Stimulated activated CD4-positive, alpha-beta T cell treated with anti-CD3 and anti-CD28 coated beads, Interleukin-12 subunit alpha, Interleukin-12 subunit beta, amount 100 ng/mL, for 48 hours (primary cell): ENCODE measurements around the gene RPL9.
"Not testable (repeated sequence)": the region's sequence is repeated elsewhere in the genome, so short reads cannot be mapped to it uniquely, and the experiment has no call there.

Experiments used
- DNase-seq, 3 donors: peaks; one replicate each; pipeline ENCODE4 v3.0.0-alpha.2; 2020; ENCODE audit warnings: low read depth in 2 of 3, low spot score in 1 of 3

The RPL9 gene

DNA sequence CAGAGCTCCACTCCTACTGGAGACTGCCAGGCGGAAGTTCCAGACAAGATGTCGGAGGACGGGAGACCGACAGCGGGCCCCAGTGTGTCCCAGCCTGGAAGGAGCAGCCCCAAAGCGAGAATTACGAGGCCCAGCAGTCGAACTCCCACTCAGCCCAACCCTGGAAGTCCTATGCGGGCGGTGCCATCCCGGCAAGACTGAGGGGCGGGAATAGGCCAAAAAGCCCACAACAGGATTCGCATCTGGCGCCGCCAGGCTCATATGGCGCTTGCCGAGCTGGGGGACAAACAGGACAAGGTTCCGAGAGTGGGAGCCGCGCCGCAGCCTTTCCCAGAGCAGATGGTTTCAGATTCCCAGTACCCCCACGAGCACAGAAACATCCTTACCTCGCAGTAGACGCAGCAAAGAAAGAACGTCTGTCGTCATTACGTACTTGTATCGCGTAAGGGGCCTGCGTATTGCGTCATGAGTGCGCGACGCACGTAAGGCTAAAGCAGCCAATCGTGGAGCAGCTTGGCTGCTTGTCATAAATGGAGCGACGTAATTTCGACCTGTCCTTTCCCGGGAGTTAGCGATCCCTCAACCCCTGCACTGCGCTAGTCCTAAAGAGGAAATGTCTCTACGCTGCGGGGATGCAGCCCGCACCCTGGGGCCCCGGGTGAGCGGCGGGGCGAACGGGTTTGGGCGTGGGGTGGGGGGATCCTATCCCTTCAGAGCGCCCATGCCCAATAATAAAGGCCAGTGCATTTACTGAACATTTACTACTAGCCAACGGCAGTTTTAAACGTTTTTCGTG lies at the start of gene RPL9, which contains the start of gene LIAS:
RPL9 (minus strand) TSS at position 418 of the 796 bp plus-strand sequence. CDS start 483 bp downstream, outside the sequence.
LIAS (plus strand) TSS at position 552 of the 796 bp plus-strand sequence; CDS start at position 614, 62 bp downstream.
- peak; percentile 87 to 93 (median 92) for DNase-seq

DNA sequence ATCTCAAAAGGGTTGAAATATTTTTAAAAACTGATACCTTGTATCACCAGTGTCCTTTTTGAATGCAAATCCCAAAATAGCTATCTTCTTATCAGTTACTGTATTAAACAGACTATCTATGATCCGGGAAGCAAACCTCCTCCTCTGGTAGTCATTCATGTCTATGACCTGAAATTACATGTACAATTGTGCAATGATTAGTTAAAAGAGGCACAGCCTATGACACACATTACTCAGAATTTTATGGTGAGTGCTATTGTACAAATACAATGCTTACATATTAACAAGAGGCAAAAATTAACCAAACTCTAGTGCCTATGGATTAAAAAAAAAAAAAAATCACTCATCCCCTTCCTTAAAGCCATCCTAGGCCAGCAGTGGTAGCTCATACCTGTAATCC lies 46.9 kb upstream of the RPL9 start:
- DNase-seq: no peak

DNA sequence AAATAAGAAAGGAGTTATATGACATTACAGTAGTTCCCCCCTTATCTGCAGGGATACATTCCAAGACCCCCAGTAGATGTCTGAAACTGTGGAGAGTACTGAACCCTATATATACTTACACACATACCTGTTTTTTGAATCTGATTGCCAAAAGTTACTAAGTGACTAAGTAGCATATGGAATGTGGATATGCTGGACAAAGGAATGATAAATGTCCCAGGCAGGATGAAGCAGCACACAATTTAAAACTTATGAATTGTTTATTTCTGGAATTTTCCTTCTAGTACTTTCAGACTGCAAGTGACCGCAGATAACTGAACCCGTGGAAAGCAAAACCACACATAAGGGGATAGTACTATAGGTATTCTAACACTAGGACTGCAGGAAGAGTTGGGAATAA lies 45.8 kb upstream of the RPL9 start:
- DNase-seq: no peak

GRCh38 chr4:39502664-39503035 lies 43.9 kb upstream of the RPL9 start:
- DNase-seq: not testable (repeated sequence)

- DNase-seq: no peak
These were observed 43.4 kb upstream of the RPL9 start for GRCh38 chr4:39502019-39502663.

DNA sequence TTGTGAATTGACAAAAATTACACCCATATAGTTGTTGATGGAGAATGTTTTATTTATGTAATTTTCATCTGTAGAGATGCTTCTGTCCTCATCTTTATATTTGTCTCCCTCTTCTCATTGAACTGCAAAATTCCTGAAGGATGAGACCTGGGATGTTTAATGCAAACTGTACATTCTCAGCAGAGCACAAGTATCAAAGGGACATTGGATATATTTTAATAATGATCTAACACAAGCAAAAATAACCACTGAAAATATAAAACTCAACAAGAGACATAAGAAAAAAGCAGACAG lies 40.0 kb upstream of the RPL9 start:
- DNase-seq: no peak

DNA sequence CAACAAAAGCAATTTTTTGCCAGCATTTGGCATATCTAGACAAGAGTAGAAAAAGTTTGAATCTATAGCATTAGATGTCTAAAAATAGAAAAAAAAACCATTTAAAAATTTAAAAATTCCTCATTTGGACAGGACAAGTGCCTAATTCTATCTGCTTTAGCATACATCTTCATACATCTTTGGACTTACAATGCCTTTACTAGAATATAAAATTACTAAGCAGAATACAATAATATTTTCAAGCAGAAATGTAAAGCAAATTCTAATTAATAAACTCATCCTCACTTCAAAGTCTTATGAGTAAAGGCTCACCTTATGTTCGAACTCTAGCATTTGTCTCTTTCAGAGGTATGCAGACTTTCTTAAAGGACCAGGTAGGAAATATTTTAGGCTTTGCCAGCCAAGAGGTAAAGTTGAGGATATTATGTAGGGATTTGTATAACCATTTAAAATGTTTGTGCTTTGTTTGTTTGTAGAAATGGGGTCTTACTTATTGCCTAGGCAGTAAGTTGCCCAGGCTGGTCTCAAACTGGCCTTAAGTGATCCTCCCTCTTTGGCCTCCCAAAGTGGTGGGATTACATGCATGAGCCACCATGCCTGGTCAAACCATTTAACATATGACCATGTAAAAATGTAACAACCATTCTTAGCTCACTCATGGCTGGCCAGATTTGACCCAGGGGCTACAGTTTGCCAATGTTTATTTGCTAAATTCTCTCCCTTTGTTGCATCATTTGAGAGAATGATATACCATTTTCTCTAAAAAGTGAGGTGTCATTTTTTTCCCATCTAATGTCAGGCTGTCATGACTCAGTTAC lies 39.4 kb upstream of the RPL9 start:
- DNase-seq: no peak

GRCh38 chr4:39495446-39496213 lies 36.9 kb upstream of the RPL9 start:
- DNase-seq: no peak

GRCh38 chr4:39494354-39494753 lies 35.6 kb upstream of the RPL9 start:
- DNase-seq: no peak

GRCh38 chr4:39490322-39490721 lies 31.6 kb upstream of the RPL9 start:
- no peak for DNase-seq

DNA sequence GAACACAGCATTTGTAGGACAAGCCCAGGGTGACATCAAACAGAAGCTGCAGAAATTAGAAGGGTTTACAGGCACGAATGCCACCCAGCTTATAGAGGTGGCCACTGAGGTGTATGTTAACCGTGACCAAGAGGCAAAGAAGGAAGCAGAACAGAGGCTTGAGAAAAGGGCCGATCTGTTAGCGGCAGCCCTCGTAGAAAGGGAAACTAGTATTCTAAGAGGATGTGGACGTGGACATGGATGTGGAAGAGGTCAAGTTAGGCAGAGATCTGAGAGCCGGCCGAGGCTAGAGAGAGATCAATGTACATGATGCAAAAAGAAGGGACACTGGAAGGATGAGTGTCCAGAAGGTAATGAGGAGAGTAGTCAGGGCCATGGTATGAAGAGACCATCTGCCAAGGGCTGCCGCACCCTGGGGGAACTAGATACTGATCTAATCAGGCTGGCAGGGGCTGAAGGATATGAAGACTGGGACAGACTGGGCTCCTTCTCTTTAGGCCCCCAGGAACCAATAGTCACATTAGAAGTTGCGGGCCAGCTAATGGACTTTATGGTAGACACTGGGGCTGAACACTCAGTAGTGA lies 27.6 kb upstream of the RPL9 start:
- DNase-seq: no peak

DNA sequence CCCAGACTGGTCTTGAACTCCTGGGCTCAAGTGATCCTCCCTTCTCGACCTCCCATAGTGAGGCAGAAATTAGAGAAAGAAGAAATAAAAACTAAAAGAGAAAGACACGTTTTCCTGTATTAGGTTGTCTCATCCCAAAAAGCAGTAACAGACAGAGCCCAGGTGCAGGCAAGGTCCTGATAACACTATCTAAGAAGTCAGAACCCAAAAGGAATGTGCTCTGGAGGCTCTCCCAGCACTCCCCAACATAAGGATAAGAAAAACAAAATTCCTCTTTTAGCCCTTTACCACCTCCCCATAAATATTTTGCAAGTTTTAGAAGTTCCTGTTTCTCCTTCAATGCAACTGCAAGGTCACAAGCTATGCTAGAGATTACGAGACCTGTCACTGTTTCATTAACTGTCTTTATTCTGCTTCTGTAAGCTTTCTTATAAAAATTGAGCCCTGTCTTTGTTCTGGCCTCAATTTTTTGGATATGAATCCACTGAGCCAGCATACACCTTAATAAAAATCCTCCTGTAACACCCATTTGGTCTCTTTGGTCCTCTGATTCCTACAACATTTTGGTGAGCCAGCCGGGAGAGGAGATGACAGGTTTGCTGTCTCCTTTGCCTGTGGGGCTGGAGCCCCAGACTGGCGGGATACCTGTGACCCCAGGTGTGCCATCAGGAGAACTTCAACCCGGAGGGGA lies 26.0 kb upstream of the RPL9 start:
- DNase-seq: no peak

DNA sequence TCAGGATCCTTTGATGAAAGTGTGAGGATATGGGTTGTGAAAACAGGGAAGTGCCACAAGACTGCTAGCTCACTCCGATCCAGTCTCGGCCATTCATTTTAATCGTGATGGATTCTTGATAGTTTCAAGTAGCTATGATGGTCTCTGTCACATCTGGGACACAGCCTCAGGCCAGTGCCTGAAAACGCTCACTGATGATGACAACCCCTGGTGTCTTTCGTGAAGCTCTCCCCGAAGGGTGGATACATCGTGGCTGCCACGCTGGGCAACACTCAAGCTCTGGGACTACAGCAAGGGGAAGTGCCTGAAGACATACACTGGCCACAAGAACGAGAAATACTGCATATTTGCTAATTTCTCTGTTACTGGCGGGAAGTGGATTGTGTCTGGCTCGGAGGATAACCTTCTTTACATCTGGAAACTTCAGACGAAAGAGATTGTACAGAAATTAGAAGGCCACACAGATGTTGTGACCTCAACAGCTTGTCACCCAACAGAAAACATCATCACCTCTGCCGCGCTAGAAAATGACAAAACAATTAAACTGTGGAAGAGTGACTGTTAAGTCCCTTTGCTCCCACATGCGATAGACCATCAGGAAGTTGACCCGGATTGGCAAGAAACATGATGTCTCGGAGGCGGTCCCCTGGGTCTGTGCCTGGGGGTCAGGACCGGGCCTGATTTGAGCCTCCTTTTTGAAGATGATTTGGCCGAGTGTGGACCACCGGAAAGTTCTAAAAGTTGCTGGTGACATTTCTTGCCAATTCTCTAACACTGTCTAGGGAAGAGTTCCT lies 22.4 kb upstream of the RPL9 start:
- no peak for DNase-seq

DNA sequence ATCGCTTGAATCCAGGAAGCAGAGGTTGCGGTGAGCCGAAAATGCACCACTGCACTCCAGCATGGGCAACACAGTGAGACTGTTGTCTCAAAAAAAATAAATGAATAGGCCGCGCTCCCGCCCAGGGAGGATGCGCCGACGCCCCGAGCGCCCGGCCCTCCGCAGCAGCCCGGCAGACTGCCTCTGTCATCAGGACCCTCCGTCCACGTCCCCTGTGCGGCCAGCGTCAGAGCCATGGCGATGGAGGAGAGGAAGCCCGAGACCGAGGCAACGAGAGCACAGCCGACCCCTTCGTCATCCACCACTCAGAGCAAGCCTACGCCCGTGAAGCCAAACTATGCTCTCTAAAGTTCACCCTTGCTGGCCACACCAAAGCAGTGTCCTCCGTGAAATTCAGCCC lies 21.5 kb upstream of the RPL9 start:
- DNase-seq: no peak

GRCh38 chr4:39476187-39476895 lies 17.6 kb upstream of the RPL9 start:
- DNase-seq: no peak

GRCh38 chr4:39472396-39472795 lies 13.7 kb upstream of the RPL9 start:
- DNase-seq: no peak

GRCh38 chr4:39470402-39470801 lies 11.7 kb upstream of the RPL9 start:
- no peak for DNase-seq

DNA sequence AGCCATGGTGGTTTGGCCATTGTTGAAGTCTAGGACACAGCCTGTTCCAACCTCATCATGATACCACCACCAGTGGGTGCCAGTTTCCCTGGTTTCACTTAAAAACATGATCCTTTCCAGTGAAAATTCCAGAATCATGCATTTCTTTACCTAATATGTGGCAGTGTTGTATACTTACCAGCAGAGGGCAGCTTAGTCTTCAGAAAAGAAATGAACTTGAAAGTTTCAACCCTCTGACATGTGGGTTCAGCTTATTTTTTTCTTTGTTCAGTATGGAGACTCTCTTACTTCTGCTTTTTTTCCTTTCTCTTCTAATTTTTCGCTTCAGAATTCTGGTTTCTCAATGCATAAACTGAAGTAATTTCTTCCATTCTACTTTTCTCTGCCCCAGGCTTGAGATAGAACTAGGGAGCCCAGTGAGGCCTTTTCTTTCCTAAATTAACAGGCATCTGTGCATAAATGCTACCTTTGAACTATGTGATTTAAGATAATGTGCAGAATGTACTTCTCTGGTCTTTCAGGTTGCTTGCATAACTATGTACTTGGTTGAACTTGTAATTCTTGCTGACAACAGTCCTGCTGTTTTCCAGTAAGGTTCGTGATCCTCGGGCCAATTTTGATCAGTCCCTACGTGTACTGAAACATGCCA lies 10.8 kb upstream of the RPL9 start:
- DNase-seq: no peak
